Ovary (tissue), 9 donors: ENCODE results near the gene UTP14A. TPM values are rescaled to one million over a fixed set of nuclear protein-coding genes. Genes with fewer than 3 reads are reported as not detected.

Experiments used
- DNase-seq, 5 donors: peaks; one replicate each; pipeline ENCODE4 v3.0.0-alpha.2; 2019 to 2020
- H3K27ac ChIP-seq, 2 donors: fragments of 200-600 bp; one replicate each; pipeline versions ENCODE4 v1.5.1 to v1.8.0; 2019 to 2022
- H3K27me3 ChIP-seq: fragments of 200-600 bp; one replicate; pipeline ENCODE4 v1.8.0; 2022
- H3K36me3 ChIP-seq: fragments of 200-600 bp; sonication (generic); one replicate; pipeline ENCODE4 v1.5.1; 2019
- H3K4me1 ChIP-seq: one replicate; pipeline ENCODE4 v1.8.1; 2013; ENCODE audit warnings: mild to moderate bottlenecking, moderate library complexity; ENCODE audit not compliant: insufficient read depth
- H3K4me3 ChIP-seq: fragments of 200-600 bp; sonication (generic); one replicate; pipeline ENCODE4 v1.5.1; 2017
- H3K9me3 ChIP-seq, 2 donors: fragments of 200-600 bp in 1 of 2; sonication (generic) in 1 of 2; one replicate each; pipeline versions ENCODE4 v1.5.1 to v1.8.1; 2013 to 2019; ENCODE audit warnings: mild to moderate bottlenecking in 1 of 2, moderate library complexity in 1 of 2
- CTCF ChIP-seq, 3 donors: fragments of 450-650 bp in 2 of 3; fragments of 200-600 bp in 1 of 3; IDR thresholded peaks; one replicate each; pipeline versions ENCODE4 v1.5.1 to v1.8.0; 2016 to 2022; ENCODE audit warnings: antibody characterized with exemption in 3 of 3, mild to moderate bottlenecking in 1 of 3
- EP300 ChIP-seq: sonication (generic); formaldehyde crosslinking; IDR thresholded peaks from one replicate; pipeline ENCODE4 v1.6.1; 2017; ENCODE audit warnings: antibody characterized with exemption
- POLR2A ChIP-seq: fragments of 450-650 bp; IDR thresholded peaks from one replicate; pipeline ENCODE4 v1.6.1; 2017; ENCODE audit warnings: antibody characterized with exemption, mild to moderate bottlenecking, moderate library complexity
- WGBS, 3 donors: extraction: QIAGEN DNeasy Blood & Tissue Kit in 1 of 3; methylation state at CpG; one replicate each; pipeline versions ENCODE4 v1.1.5 to v1.1.7; 2013 to 2017; 5-methylcytosine and 5-hydroxymethylcytosine counted together
- intact Hi-C, 4 donors: fragments of 100-400 bp; cut with DNase I; formaldehyde crosslinking; loops; one replicate each; pipeline versions ENCODE4 v1.11.0 to v1.15.1; 2022 to 2023
- polyA plus RNA-seq, 2 donors: library from polyadenylated mRNA; stranded (reverse); fragments of 200-250 nt in 1 of 2; fragments of 350-450 nt in 1 of 2; fragmentation: Illumina TruSeq in 1 of 2; extraction: RNeasy Lipid Tissue Mini Kit (QIAGEN cat#74804) in 1 of 2; gene quantifications; one replicate each; pipeline ENCODE4 v1.2.3, GENCODE V29; 2013 to 2014
- total RNA-seq, 7 donors: library from RNA; depleted of rRNA in 2 of 7; stranded (reverse); fragments of >200 nt in 2 of 7; fragmentation: NEBNext Ultra II Directional in 3 of 7; extraction: Animal tissue kit (Norgen Biotek cat#: 25700) in 3 of 7; gene quantifications; one replicate each; pipeline versions ENCODE4 v1.1.0 to v1.2.4, GENCODE V29; 2016 to 2023
- donor health status: DM: no; HTN: no; CAD: no; lungs with moderate emphysema.
- donor health status: DM: no; HTN: no; CAD: no.
- donor health status: Bipolar disorder and iron deficiency.
- donor health status: DM: yes; HTN: yes; CAD: no.
- donor health status: DM: no; HTN: no; CAD: no.
- donor health status: DM: yes; HTN: yes; CAD: no.

The UTP14A gene
- total and polyA plus RNA-seq, 9 donors, result 11.7 to 36.6 (median 15.6) TPM

GRCh38 chrX:129968968-129969367 lies 63.0 kb downstream of the UTP14A start:
- DNase-seq, result no peak
- TF ChIP-seq EP300, result no peak
- no peak for TF ChIP-seq CTCF (IDR thresholded peaks at IDR 0.05)
- TF ChIP-seq POLR2A, result no peak
- H3K27me3 ChIP-seq, result no peaks in the 10 kb centered on the region
- H3K36me3 ChIP-seq, result no peaks in the 10 kb centered on the region
- H3K9me3 ChIP-seq, result no peaks in the 10 kb centered on the region
- H3K4me1 ChIP-seq, result no peaks in the 10 kb centered on the region
- no peak overlapping the region for H3K4me3 ChIP-seq
- WGBS, 3 donors, result 80 to 86% (median 81%) methylated on average over 3 of the region's 3 CpGs
- intact Hi-C loops, result no loop called here
- no peak overlapping the region for H3K27ac ChIP-seq

GRCh38 chrX:129976441-129976840 lies 70.5 kb downstream of the UTP14A start:
- no peak overlapping the region for H3K27ac ChIP-seq
- 69 to 77% (median 69%) methylated on average over 5 of the region's 5 CpGs for WGBS, 3 donors
- TF ChIP-seq EP300 (no peak), POLR2A (no peak), CTCF (IDR thresholded peaks at IDR 0.05) (no peak)
- no peaks in the 10 kb centered on the region for H3K9me3 ChIP-seq
- intact Hi-C loops, result no loop called here
- H3K36me3 ChIP-seq, result no peaks in the 10 kb centered on the region
- no peak overlapping the region for H3K4me3 ChIP-seq
- DNase-seq, result no peak
- no peaks in the 10 kb centered on the region for H3K4me1 ChIP-seq
- H3K27me3 ChIP-seq, result no peaks in the 10 kb centered on the region

Other genes starting within 250 kb of the UTP14A start
- 1 to 10 TPM in 5 of 7 donors, under 1 TPM in 2; 0.28 to 6.4 (median 1.4) TPM for gene XPNPEP2, start 167.2 kb upstream of the UTP14A start, total RNA-seq
- gene XPNPEP2, start 167.2 kb upstream of the UTP14A start, polyA plus RNA-seq, result 1 to 10 TPM in 1 of 2 donors, under 1 TPM in 1; 0.58 to 4.0 TPM
- 1 to 10 TPM; 1.9 to 7.2 (median 3.3) TPM for gene SASH3, start 126.2 kb upstream of the UTP14A start, total RNA-seq
- 1 to 10 TPM; 1.8 to 8.2 TPM for gene SASH3, start 126.2 kb upstream of the UTP14A start, polyA plus RNA-seq
- 10 to 100 TPM in 6 of 7 donors, 1 to 10 TPM in 1; 8.9 to 27.8 (median 16.6) TPM for gene ZDHHC9, start 62.3 kb upstream of the UTP14A start, total RNA-seq
- 10 to 100 TPM in 1 of 2 donors, 1 to 10 TPM in 1; 8.3 to 34.6 TPM for gene ZDHHC9, start 62.3 kb upstream of the UTP14A start, polyA plus RNA-seq
- gene BCORL1, start 76.5 kb downstream of the UTP14A start, total RNA-seq, result 10 to 100 TPM in 5 of 7 donors, 1 to 10 TPM in 2; 3.3 to 45.1 (median 24.1) TPM
- 1 to 10 TPM; 6.1 to 9.3 TPM for gene BCORL1, start 76.5 kb downstream of the UTP14A start, polyA plus RNA-seq
- 10 to 100 TPM in 6 of 7 donors, 1 to 10 TPM in 1; 9.3 to 24.2 (median 20.2) TPM for gene ELF4, start 204.3 kb downstream of the UTP14A start, total RNA-seq
- gene ELF4, start 204.3 kb downstream of the UTP14A start, polyA plus RNA-seq, result 10 to 100 TPM; 13.0 to 25.6 TPM